ENCODE data around the gene QRICH2.
"Not testable (repeated sequence)": the region's sequence is repeated elsewhere in the genome, so short reads cannot be mapped to it uniquely, and the experiment has no call there.

The QRICH2 gene

GRCh38 chr17:76307966-76308338, at the start of gene QRICH2:
TSS of gene QRICH2 (minus strand) at chr17:76308276. CDS start at chr17:76307998, 278 bp downstream.
- H3K9me3 Mint-ChIP-seq, result no peaks in the 10 kb centered on the region
- H3K27me3 Mint-ChIP-seq, result no peaks in the 10 kb centered on the region
- DNase-seq (ENCODE audit: low spot score in 2 of 2) (no peak), ATAC-seq (replicated peaks; ENCODE audit: extremely low read depth, poor library complexity, severe bottlenecking) (no peak)
- peaks cover 11% of the 10 kb centered on the region for H3K36me3 Mint-ChIP-seq (ENCODE audit: insufficient read depth)
- H3K4me1 Mint-ChIP-seq, result no peaks in the 10 kb centered on the region
- no peak within 1 kb of the TSS for H3K4me3 Mint-ChIP-seq
- H3K27ac Mint-ChIP-seq (ENCODE audit: low read depth), result no peak within 1 kb of the TSS

- no peak for DNase-seq (ENCODE audit: low spot score in 2 of 2)
- H3K36me3 Mint-ChIP-seq (ENCODE audit: insufficient read depth), result peaks cover 5% of the 10 kb centered on the region
- peaks cover 12% of the 10 kb centered on the region for H3K4me1 Mint-ChIP-seq
- H3K9me3 Mint-ChIP-seq, result no peaks in the 10 kb centered on the region
- ATAC-seq (replicated peaks; ENCODE audit: extremely low read depth, poor library complexity, severe bottlenecking), result no peak
- no peak overlapping the region for H3K27ac Mint-ChIP-seq (ENCODE audit: low read depth)
- no peak overlapping the region for H3K4me3 Mint-ChIP-seq
- H3K27me3 Mint-ChIP-seq, result peaks cover 15% of the 10 kb centered on the region
Measured at GRCh38 chr17:76357597-76358158, 49.6 kb upstream of the QRICH2 start.

GRCh38 chr17:76356803-76357456, 48.9 kb upstream of the QRICH2 start:
- Mint-ChIP-seq H3K27me3 (peaks cover 9% of the 10 kb centered on the region), H3K36me3 (ENCODE audit: insufficient read depth) (peaks cover 5% of the 10 kb centered on the region), H3K4me1 (peaks cover 17% of the 10 kb centered on the region), H3K27ac (ENCODE audit: low read depth) (no peak overlapping the region), H3K9me3 (no peaks in the 10 kb centered on the region), H3K4me3 (no peak overlapping the region)
- DNase-seq (ENCODE audit: low spot score in 2 of 2) (no peak), ATAC-seq (replicated peaks; ENCODE audit: extremely low read depth, poor library complexity, severe bottlenecking) (no peak)

GRCh38 chr17:76354747-76355310, 46.8 kb upstream of the QRICH2 start:
- H3K27ac Mint-ChIP-seq (ENCODE audit: low read depth), result peak overlapping the region; percentile 88
- DNase-seq (ENCODE audit: low spot score in 2 of 2), result no peak
- H3K4me3 Mint-ChIP-seq, result peak overlapping the region; percentile 83
- no peaks in the 10 kb centered on the region for H3K9me3 Mint-ChIP-seq
- H3K36me3 Mint-ChIP-seq (ENCODE audit: insufficient read depth), result peaks cover 9% of the 10 kb centered on the region
- H3K27me3 Mint-ChIP-seq, result no peaks in the 10 kb centered on the region
- peaks cover 21% of the 10 kb centered on the region for H3K4me1 Mint-ChIP-seq
- no peak for ATAC-seq (replicated peaks; ENCODE audit: extremely low read depth, poor library complexity, severe bottlenecking)

- ATAC-seq (replicated peaks; ENCODE audit: extremely low read depth, poor library complexity, severe bottlenecking), result no peak
- DNase-seq (ENCODE audit: low spot score in 2 of 2), result no peak
- Mint-ChIP-seq H3K4me1 (peaks cover 21% of the 10 kb centered on the region), H3K36me3 (ENCODE audit: insufficient read depth) (peaks cover 9% of the 10 kb centered on the region), H3K9me3 (no peaks in the 10 kb centered on the region), H3K27ac (ENCODE audit: low read depth) (peak overlapping the region; percentile 88), H3K27me3 (no peaks in the 10 kb centered on the region), H3K4me3 (peak overlapping the region; percentile 83)
Measured at GRCh38 chr17:76354317-76354729, 46.2 kb upstream of the QRICH2 start.

GRCh38 chr17:76353599-76354316, 45.7 kb upstream of the QRICH2 start, which contains the start of gene PRPSAP1:
TSS of gene PRPSAP1 (minus strand) at chr17:76353916. CDS start at chr17:76353703, 213 bp downstream.
- Mint-ChIP-seq H3K36me3 (ENCODE audit: insufficient read depth) (peaks cover 9% of the 10 kb centered on the region), H3K27me3 (no peaks in the 10 kb centered on the region), H3K4me3 (peak within 1 kb of the TSS; percentile 83), H3K9me3 (no peaks in the 10 kb centered on the region), H3K27ac (ENCODE audit: low read depth) (peak within 1 kb of the TSS; percentile 88), H3K4me1 (peaks cover 21% of the 10 kb centered on the region)
- ATAC-seq (replicated peaks; ENCODE audit: extremely low read depth, poor library complexity, severe bottlenecking) (peak; percentile 94), DNase-seq (ENCODE audit: low spot score in 2 of 2) (peak; percentile 67 to 77)

GRCh38 chr17:76353004-76353598, 45.0 kb upstream of the QRICH2 start:
- Mint-ChIP-seq H3K9me3 (no peaks in the 10 kb centered on the region), H3K27ac (ENCODE audit: low read depth) (peak overlapping the region; percentile 41), H3K36me3 (ENCODE audit: insufficient read depth) (peaks cover 9% of the 10 kb centered on the region), H3K4me1 (peaks cover 21% of the 10 kb centered on the region), H3K27me3 (no peaks in the 10 kb centered on the region), H3K4me3 (peak overlapping the region; percentile 83)
- DNase-seq (ENCODE audit: low spot score in 2 of 2) (no peak), ATAC-seq (replicated peaks; ENCODE audit: extremely low read depth, poor library complexity, severe bottlenecking) (peak; percentile 7)

GRCh38 chr17:76351526-76352071, 43.5 kb upstream of the QRICH2 start:
- ATAC-seq (replicated peaks; ENCODE audit: extremely low read depth, poor library complexity, severe bottlenecking), result no peak
- no peaks in the 10 kb centered on the region for H3K9me3 Mint-ChIP-seq
- H3K27ac Mint-ChIP-seq (ENCODE audit: low read depth), result no peak overlapping the region
- H3K36me3 Mint-ChIP-seq (ENCODE audit: insufficient read depth), result peaks cover 18% of the 10 kb centered on the region
- no peak for DNase-seq (ENCODE audit: low spot score in 2 of 2)
- peaks cover 21% of the 10 kb centered on the region for H3K4me1 Mint-ChIP-seq
- no peaks in the 10 kb centered on the region for H3K27me3 Mint-ChIP-seq
- peak overlapping the region; percentile 83 for H3K4me3 Mint-ChIP-seq

- H3K27me3 Mint-ChIP-seq, result no peaks in the 10 kb centered on the region
- no peak overlapping the region for H3K27ac Mint-ChIP-seq (ENCODE audit: low read depth)
- H3K4me3 Mint-ChIP-seq, result no peak overlapping the region
- DNase-seq (ENCODE audit: low spot score in 2 of 2) (no peak), ATAC-seq (replicated peaks; ENCODE audit: extremely low read depth, poor library complexity, severe bottlenecking) (no peak)
- H3K9me3 Mint-ChIP-seq, result no peaks in the 10 kb centered on the region
- H3K36me3 Mint-ChIP-seq (ENCODE audit: insufficient read depth), result peaks cover 28% of the 10 kb centered on the region
- peaks cover 26% of the 10 kb centered on the region for H3K4me1 Mint-ChIP-seq
Measured at GRCh38 chr17:76350463-76350862, 42.4 kb upstream of the QRICH2 start.

GRCh38 chr17:76346936-76347335, 38.9 kb upstream of the QRICH2 start:
- Mint-ChIP-seq H3K36me3 (ENCODE audit: insufficient read depth) (peaks cover 43% of the 10 kb centered on the region), H3K4me1 (peaks cover 10% of the 10 kb centered on the region)
- not testable (repeated sequence) for H3K9me3 Mint-ChIP-seq; H3K27ac Mint-ChIP-seq (ENCODE audit: low read depth); H3K27me3 Mint-ChIP-seq; H3K4me3 Mint-ChIP-seq; DNase-seq (ENCODE audit: low spot score in 2 of 2); ATAC-seq (replicated peaks; ENCODE audit: extremely low read depth, poor library complexity, severe bottlenecking)

- Mint-ChIP-seq H3K27me3 (no peaks in the 10 kb centered on the region), H3K36me3 (ENCODE audit: insufficient read depth) (peaks cover 42% of the 10 kb centered on the region)
Measured at GRCh38 chr17:76345377-76345974, 37.4 kb upstream of the QRICH2 start.

GRCh38 chr17:76343106-76343505, 35.0 kb upstream of the QRICH2 start:
- H3K4me1 Mint-ChIP-seq, result peaks cover 11% of the 10 kb centered on the region
- DNase-seq (ENCODE audit: low spot score in 2 of 2) (no peak), ATAC-seq (replicated peaks; ENCODE audit: extremely low read depth, poor library complexity, severe bottlenecking) (no peak)
- H3K27me3 Mint-ChIP-seq, result no peaks in the 10 kb centered on the region
- no peak overlapping the region for H3K4me3 Mint-ChIP-seq
- no peak overlapping the region for H3K27ac Mint-ChIP-seq (ENCODE audit: low read depth)
- H3K36me3 Mint-ChIP-seq (ENCODE audit: insufficient read depth), result peaks cover 43% of the 10 kb centered on the region
- H3K9me3 Mint-ChIP-seq, result no peaks in the 10 kb centered on the region

More at GRCh38 chr17:76345377-76345974, 37.4 kb upstream of the QRICH2 start:
- Mint-ChIP-seq H3K27ac (ENCODE audit: low read depth) (no peak overlapping the region), H3K9me3 (no peaks in the 10 kb centered on the region), H3K4me3 (no peak overlapping the region), H3K4me1 (peaks cover 6% of the 10 kb centered on the region)
- DNase-seq (ENCODE audit: low spot score in 2 of 2) (no peak), ATAC-seq (replicated peaks; ENCODE audit: extremely low read depth, poor library complexity, severe bottlenecking) (no peak)

Measured in central memory CD8-positive, alpha-beta T cell (primary cell).